C4-2B (cell line): ENCODE measurements around the gene POLQ.

Source experiments
- ZFX ChIP-seq: fragments of 450-650 bp; IDR thresholded peaks from 2 replicates; pipeline ENCODE4 v1.6.1; 2017
- TF ChIP-seq, protein P1 (sequence below): fragments of 450-650 bp; conservative IDR thresholded peaks from 2 replicates; pipeline ENCODE4 v1.5.1; 2017; ENCODE audit warnings: mild to moderate bottlenecking

DNA sequence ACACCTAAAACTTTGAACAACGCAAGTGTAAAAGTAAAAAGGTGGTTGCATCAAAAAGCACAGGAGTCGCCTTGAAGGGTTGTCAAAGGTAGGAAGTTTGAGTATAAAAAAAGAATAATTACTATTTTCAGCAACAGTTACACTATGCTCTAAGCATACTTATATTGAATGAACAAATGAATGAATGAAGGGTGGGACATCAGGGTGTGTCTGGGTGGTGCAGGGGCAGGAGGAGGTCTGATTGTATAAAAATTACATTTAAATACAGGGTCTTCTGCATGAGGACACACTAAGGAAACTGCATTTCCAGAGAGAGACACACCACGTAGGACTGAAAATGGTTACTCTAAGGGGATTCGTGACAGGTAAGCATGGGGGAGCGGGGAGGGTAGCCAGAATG lies 21.9 kb upstream of the POLQ start, which contains the start of gene ARGFX:
- TF ChIP-seq, protein P1, sequence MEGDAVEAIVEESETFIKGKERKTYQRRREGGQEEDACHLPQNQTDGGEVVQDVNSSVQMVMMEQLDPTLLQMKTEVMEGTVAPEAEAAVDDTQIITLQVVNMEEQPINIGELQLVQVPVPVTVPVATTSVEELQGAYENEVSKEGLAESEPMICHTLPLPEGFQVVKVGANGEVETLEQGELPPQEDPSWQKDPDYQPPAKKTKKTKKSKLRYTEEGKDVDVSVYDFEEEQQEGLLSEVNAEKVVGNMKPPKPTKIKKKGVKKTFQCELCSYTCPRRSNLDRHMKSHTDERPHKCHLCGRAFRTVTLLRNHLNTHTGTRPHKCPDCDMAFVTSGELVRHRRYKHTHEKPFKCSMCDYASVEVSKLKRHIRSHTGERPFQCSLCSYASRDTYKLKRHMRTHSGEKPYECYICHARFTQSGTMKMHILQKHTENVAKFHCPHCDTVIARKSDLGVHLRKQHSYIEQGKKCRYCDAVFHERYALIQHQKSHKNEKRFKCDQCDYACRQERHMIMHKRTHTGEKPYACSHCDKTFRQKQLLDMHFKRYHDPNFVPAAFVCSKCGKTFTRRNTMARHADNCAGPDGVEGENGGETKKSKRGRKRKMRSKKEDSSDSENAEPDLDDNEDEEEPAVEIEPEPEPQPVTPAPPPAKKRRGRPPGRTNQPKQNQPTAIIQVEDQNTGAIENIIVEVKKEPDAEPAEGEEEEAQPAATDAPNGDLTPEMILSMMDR = no peak
- no peak for TF ChIP-seq ZFX
